Measurements from ENCODE around the gene EGR2.

Gene EGR2

DNA sequence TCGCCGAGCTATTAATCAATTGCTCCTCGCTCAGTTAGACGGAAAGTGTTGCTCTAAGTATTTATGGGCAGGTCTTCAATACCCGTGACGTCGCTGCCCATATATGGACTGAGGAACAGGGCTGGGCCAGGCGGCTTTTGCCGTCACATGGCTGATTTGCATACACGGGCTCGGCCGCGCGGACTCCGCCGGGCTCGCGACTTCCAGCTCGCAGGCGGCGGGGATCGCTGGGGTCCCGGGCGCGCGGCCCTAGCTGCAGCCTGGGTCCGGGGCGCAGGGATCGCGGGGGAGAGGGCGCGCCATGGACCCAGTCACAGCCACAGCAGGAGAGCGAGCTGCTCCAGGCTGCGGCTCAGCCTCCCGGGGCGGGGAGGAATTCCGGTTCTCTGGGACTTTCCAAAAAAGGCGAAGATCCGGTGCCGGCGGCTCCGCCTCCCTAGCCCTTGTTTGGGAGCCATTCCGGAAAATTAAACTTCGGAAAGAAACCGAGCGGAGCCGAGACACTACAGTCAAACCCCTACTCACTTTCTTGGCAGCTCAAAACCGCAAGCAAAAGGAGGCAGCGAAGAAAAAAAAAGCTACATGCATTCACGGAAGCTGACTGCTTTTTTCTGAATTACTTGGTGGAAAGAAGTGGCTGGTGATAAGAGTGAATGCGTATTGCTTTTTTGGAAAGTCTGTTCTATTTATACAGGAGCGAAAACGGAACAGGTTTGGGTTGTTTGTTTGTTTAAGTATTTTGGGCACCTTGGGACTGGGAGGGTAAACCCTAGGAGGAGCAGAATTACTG is at the start of gene EGR2:
EGR2 (minus strand) TSS at position 36 of the 790 bp plus-strand sequence. CDS start 337 bp downstream, outside the sequence.
- DNase-seq, result peak; percentile 59 to 97 (median 92)

DNA sequence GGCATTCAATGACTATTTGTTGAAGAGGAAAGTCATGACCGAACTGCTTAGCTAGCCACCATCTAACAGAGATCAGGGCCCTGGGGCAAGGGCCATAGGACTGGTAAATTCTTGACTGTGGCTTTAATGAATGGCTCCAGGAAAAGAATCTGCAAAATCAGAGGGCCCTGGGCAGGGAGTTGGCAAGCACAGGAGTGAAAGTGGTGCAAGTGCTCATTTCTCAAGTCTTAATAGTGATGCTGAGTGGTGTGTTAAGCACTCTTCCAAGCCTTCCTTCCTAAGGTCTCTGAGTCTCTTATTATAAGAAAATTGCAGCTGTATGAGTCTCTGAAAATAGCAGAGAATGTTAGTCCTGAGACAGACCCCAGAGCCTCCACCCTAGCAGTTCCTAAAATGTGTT is 46.3 kb upstream of the EGR2 start:
- DNase-seq, result no peak

DNA sequence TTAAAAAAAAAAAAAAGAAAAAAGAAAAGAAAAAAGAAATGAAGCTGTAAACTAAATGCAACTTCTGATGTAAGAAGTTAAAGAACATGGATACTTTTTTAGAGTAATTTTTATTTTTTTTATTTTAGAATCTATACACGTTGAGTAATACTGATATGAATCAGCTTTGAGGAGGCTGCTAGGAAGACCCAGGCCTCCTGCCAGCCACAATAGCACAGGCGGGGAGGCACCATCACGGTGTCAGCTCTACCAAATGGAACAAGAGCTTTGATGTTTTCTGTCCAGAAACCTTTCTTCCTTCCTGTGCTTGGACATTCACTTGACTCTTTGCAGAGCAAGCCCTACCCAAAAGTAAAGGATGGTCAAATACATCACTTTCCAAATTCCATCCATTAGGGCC is 45.3 kb upstream of the EGR2 start:
- DNase-seq, result no peak

DNA sequence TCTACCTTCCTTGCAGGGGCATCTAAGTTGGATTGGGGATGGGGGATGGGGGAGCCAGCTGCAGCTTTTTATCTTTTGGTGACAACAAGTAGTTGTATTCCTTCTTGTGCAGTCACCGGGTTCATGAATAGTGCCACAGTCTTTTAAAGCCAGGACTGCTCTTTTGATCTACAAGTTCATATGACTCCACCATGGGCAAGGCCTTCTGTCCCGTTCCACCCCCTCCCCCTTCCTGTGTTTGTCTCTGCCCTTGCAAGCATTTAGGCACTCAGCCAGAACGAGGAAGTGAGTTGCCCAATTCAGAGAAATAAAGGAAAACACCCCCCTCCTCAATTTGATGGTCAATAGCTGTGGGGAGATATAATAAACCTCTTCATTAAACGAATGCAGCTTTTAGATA is 44.8 kb upstream of the EGR2 start:
- DNase-seq, result no peak

DNA sequence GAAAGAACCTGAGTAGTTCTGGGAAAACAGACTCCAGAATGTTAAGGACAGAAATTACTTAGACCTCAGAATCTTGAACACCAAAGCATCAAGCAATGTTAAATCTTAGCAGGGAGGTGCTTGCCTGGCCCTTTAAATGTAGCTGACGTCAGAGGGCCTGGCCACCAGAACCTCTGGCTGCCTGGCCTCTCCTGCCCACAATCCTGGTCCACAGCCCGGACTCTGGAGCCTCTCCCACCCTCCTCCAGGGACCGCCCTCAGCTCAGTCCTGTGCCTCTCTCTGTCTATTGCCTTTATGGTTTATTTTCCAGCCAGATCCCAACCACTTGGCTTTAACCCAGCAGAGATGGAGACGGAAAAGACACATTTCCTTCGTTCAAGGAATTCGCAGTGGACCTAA is 42.2 kb upstream of the EGR2 start:
- peak in 1 of 58 donors; percentile 7 for DNase-seq

DNA sequence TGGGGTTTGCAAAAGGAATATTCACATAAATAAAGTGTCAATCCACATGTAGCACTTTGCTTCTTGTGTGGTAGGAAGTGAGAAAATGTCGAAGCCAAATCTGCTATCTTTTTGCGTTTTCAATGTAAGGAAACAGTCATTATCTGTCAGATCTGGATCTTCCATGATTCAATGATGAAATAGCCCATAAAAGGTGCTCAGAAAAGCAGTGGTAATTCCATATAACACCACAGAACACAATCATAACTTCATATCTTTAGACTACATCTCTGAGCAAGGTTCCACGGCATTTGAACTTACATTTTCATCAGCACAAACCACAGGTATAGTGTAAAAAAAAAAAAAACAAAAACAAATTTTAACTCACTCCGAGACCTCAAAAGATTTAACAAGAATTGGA is 39.9 kb upstream of the EGR2 start:
- DNase-seq, result no peak

DNA sequence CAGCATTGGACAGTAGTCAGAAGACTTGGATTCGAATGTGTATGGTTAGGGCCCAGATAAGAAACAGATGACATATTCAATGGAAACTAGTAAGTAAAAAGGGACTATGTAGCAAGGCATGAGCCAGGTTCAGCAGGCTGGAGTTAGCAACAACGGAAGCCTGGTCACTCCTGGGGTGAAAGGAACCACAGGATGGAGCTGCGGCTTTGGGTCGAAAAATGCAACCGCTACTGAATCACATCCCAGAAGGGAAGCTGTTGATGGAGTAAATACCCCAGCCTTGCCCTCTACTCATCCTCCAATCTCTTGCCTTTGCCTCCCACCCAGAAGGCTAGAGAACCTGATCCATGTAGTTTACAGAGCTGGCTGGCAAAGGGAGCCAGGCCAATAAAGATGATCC is 37.5 kb upstream of the EGR2 start:
- no peak for DNase-seq

DNA sequence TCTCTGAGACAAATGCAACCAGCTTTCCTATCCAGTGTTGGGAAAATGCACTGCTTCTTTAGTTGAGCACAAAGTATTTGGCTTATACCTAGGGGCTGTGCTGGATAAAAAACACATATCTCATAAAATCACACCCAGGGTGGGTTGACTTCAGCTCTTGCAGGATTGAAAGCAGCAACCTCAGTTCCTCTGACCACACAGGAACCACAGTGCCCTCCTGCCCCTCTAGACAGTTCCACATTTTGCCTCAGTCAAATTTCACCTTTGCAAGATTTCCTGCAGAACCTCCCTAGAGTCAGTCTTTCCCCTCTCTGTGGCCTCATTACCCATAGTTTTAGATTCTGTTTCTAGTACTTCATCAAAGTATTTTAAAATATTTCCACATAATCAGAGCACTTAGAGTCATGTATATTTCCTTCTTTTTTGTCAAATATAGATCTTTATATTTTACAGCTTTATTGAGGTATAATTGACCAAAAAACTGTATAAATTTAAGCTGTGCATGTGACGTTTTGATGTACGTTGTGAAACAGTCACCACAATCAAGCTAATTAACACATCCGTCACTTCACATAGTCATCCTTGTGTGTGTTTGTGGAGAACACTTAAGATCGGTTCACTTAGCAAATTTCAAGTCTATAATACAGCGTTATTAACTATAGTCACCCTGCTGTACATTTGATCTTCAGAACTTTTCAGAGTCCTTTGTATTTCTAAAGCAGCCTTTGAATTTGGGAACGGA is 37.0 kb upstream of the EGR2 start:
- DNase-seq, result no peak

DNA sequence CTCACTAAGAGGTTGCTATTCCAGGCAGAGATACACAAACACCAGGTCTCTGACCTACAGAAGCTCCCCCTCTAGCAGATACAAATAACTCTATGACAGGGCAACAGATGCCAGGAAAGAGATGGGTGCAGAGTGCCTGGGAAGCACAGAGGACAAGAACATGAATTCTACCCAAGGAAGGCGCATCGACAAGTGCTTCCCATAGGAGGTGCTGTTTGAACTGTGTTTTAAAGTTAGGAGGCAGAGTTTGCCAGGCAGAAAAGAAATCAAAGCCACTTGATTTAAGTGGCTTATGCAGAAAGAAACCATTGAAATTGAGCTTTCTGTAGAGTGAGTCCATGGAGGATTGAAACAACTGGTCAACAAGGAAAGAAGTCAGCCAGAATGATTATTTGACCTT is 35.3 kb upstream of the EGR2 start:
- DNase-seq, result no peak

DNA sequence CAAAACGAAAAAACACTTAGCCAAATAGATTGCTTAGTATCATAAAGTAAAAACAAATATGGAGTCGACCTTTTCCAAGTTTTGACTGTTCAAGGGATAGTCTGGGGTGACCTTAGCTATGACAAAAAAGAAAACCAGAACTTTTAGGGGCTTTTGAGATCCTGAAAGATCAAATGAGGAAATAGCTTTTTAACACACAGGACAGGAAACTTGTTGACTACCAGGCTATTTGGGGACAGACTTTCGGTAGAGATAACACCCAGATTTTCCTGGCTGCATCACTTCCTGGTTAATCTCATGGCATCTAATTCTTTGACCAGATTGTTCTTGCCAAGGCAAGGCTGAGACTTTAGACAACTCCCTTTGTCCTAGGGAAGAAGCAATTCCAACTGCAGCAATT is 34.5 kb upstream of the EGR2 start:
- no peak for DNase-seq

DNA sequence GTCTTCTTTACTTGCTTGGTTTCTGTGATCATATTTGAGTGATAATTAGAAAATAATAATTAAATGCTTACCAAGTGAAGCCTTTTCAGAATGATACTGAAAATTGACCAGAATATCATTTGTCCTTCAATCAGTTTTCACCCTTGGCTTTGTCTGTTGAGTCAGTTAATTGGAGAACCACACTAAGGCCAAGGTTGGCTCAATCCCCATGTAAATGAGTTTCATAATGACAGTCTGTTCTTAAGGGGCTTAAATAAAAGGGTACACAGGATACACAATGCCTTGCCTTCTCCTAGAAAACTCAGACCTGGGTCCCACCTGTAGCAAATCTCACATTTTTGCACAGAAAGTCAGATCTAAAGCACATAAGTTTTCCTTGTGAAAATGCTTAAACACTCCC is 31.3 kb upstream of the EGR2 start:
- no peak for DNase-seq

DNA sequence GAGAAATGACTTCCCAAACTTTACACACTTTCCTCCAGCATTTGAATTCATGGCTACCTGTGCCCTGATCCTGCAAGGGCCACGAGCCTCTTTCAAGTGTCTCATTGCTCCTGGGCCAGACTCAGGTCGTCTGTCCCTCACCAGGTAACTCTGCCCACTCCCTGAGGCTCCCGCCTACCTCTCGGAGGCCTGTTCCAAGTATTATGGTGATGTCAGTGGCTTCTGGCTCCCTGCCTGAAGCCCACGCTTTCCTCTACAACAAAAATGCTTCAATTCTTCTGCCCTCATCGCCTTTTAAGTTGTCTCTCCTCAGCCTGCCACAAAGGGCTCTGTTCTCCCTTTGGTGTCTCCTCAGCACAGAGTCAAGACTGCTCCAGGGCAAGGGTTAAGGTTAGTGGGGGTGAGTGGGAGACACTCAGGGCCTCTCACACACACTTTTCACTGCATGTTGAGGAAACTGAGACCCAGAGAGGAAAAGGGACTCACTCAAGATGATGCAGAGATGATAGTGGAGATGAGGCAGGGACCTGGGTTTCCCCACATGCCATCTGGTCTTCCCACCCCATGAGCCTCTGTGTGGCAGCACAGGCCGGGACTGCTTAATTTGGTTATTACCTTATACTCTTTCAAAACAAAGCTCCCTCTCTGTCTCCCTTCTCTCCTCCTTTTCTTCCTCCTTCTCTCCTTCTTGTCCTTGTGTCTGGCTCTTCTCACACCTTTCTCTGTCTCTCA is 28.3 kb upstream of the EGR2 start:
- DNase-seq, result no peak

DNA sequence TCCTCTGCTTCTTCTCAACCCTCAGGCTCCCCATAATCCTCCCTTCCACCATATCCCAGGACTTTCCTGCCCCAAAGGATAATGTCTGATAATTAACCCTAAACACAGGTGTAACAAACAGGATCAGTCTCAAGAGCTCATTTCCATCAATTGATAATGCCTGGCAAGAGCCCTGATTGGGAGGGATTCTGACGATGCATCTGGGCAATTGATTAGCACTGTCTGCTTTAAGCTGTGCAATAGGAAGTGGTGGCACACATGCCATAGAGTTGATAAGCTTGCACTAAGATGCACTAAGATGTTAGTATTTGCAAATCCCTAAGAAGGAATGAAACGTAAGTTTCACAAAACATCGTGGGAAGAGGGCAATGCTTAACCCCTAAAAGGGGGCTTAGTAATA is 27.4 kb upstream of the EGR2 start:
- DNase-seq, result no peak

DNA sequence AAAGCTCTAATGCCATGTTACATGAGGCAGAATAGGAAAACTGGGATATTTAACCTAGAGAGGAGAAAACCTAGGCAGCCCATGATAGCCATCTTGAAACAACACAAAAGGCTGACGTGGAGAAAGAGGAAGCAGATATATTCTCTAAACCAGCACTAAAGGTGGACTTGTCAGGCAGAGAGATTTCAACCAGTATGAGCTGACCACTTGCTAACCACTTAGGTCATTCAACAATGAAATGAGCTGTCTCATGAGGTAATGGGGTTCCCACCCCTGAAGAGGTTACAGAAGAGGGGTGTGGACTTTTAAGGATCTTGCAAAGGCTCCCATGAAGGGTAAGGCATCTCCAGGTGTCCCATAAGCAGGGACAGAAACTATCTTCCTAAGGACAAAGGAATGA is 26.8 kb upstream of the EGR2 start:
- DNase-seq, result no peak

DNA sequence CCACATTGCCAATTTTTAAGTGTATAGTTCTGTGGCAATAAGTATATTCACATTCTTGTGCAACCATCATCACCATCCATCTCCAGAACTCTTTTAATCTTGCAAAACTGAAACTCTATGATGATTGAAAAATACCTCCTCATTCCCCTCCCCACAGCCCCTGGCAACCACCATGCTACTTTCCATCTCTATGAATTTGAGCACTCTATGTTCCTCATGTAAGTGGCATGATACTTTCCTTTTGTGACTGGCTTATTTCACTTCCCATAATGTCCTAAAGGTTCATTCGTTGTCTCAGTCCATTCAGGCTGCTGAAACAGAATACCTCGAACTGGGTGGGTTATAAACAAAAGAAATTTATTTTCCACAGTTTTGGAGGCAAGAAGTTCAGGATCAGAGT is 23.4 kb upstream of the EGR2 start:
- DNase-seq, result no peak

DNA sequence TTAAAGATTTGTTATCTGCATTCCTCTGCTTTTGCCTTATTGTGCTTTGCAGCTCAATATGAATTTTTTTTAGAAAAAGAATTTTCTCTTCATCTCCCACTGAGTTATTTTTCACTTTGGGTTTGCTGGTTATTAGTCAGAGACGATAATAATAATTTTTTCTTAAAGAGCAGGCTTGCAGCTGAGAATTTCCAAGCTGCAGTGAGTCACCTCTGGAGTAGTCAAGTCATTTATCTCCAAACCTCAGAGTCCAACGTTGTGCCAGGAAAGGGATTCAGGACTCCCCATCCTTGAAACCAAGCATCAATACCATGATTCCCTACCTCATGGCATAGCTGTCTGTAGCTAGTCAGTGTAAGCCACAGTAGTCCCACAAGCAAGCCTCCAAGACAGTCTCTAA is 15.2 kb upstream of the EGR2 start:
- DNase-seq, result no peak

DNA sequence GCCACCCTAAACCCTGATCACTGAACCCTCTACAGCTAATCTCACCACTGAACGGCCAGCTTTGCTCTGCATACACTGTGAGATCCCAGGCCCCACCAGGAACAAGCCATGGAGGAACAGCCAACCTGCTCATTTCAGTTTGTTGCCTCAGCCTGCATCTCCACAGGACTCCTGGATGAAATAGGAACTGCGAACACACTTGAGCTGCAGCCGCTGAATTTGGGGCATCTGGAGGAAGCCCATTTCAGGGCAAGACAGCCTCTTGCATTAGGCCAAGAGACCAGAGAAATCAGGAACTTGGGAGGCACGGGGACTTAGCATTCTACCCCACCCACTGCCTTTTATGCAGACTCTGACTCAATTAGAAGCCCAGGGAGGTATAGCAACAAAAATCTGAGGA is 14.5 kb upstream of the EGR2 start:
- DNase-seq, result peak in 2 of 58 donors; percentile 3 to 33

DNA sequence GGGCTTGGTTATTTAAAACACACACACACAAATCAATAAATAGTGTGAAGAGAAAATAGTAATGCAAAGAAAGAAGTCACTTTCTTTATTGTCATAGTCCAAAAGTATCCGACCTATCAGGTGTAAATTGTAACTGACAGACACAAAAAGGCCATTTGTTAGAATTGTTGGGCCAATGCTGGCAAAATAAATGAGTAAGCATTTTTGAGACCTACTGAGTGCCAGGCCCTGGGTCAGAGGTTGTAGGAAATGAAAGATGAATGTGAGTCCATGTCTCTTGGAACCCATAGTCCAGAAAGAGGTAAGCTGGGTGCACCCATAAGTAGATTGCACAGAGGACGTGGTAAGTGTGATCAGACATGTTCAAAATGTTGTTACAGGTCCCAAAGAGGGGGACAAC is 13.5 kb upstream of the EGR2 start:
- DNase-seq, result no peak

DNA sequence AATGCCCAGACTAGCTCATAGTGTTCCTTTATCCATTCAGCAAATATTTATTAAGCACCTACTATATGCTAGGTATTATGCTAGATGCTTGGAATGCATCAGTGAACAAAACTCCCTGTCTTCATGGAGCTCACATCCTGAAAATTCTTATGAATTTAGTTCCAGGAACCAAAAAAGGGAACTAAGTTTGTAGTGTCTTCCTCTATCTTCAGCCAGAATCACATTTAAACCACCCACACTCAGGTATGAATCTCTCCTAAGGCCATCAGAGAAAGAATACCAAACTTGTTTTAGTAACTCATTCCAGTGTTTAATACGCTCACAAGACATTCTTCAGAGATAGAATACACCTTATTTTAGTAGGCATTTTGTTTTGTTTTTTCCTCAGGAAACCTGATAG is 10.1 kb upstream of the EGR2 start:
- no peak for DNase-seq

DNA sequence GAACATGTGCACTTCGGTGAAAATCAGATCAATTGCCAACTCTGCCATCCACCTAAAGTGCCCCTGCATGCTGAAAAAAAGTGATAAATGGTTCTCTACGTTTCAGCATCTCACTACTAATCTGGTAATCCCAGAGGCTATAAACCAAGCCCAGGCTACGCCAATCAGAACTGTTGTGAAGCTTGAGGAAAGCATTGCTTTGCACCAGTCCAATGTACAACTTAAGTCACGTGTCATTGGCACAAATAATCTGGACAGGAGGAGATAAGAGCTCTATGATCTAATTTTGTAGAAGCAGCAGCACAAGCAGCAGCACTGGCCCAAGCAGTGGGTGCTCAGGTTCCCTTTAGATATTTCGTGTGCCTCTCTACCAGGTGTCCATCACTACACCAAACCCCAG is 4.4 kb upstream of the EGR2 start:
- DNase-seq, result no peak

DNA sequence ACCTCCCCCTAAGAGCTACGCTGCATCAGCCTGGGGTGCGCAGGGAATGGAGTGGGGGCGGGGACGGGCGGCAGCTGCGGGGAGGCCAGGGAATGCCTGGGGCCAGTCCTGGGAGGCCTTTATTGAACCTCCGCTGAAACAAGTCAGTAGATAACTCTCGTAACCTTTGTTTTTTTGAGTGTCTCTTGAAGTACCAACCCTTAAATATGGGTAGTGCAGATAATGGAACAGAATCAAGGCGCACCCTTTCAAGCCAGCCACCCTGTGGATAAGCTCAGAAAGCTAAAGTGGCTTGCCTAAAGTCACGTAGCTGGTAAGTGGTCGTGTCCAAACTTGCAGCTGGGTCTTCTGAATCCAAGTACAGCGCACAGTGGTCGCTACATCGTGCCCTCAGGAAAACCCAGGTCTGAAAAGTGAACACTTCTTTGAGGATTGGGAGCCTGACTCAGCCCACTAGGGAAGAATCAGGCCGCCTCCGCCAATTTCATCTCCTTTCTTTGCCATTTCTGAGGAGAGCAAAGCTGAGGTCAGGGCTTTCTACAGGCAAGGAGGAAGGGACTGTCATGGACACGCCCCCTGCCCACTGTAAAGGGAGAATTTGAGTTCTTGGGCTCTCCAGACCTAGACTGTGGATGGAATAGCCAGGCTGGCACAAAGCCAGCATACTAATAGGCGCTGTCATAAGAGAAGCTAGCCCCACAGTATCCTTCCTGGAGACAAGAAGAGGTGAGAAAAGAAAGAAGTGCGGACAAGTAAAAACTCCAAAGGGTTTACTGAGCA is 3.2 kb upstream of the EGR2 start:
- DNase-seq, result no peak
